ENCODE measurements around the gene ZNF423.

Gene ZNF423

DNA sequence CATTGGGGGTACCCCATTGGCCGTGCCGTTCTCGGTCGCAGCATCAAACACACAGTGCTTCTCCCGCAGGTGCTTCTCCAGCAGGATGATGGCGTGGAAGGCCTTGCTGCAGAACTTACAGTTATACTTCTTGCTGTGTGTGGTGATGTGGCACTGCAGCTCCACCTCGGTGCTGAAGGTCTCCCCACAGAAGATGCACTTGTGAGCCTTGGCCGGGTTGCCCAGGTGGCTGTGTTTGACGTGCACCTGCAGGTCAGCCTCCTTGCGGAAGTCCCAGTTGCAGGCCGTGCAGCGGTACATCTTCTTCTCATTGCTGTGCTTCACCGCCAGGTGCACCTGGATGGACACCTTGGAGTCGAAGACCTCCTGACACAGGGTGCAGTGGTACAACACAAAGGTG, 219.3 kb downstream of the ZNF423 start:
- DNase-seq: no peak

DNA sequence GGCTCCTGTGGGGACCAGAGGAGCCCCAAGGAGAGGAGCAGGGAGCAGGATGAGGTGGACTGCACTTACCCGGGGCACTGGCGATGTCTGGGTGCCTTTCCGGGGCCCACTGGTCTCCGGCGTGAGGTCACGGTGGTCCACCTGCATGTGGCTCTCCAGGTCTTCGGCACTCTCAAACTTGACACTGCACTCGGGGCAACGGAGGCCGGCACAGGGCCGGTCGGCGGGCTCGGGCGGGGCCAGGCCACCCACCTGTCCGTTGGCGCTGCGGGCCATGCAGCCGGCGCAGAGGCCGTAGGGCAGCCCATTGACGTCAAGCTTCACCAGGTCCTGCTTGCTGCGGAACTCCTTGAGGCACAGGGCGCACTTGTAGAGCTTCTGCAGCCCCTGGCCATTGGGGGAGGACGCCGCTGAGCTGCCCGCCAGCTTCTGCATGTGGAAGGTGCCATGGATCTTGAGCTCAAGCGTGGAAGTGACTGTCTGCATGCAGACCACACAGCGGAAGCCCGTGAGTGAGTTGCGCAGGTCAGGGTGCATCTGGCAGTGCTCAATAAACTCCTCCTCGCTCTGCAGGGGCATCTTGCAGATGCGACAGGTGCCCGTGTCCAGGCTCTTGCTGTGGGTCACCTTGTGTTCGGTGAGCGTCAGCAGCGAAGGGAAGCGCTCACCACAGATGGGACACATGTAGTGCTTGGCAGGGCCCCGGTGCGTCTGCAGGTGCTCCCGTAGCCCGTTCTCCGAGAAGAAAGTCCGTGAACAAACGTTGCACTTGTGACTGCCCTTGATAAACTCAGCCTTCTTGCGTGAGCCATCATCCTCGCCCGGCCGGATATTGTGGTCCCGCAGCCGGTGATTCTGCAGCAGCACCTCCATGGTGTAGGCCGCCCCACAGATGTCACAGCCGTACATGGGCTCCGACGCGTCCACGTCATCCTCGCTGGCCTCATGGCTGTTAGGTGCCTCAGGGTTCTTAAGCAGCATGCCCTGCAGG, 220.0 kb downstream of the ZNF423 start:
- no peak for DNase-seq

DNA sequence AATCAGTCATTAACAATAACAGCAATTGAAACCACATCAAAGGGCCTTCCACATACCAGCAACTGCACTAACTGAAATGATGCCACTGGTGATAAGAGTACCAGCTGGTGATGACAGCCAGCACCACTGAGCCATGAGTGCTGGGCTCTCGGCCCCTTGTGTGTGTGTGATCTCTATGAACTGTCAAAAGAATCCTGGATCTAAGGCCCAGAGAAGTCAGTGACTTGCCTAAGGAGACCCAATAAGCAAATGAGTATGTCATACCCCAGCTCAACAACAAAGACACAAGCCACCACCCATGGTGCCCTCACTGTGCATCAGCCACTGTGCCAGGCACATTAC, 220.9 kb downstream of the ZNF423 start:
- no peak for DNase-seq

DNA sequence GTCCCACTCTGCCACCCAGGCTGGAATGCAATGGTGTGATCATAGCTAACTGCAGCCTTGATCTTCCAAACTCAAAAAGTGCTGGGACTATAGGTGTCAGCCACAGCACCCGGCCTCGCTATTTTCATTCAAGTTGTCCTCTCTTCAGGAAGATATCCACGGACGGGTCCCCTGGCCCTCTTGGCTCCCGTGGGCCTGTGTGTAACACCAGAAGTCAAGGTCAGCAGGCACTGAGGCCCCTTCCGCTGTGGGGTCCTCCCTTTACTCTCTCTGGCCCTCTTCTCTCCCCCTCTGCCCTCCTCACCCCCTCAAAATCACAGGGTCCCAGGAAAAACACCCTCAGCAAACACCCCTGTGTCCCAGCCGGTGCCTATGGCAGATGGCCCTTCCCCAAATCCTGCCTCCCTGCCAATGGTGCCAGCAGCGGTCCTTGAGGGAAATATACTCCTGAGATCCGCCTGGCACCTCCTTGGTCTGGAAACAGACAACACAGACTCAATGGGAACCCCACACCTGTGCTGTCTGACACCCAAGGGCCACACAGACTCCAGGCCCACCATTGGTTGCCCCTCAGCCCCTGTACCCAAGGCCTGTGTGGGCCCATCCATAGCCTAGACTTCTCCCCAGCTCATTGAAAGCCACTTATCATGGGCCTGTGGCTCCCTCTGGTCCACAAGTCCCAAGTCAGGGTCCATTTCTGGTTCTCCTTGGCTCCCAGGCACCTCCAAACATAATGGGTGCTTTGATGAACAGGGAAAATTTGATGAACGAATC, 221.5 kb downstream of the ZNF423 start:
- DNase-seq: no peak

DNA sequence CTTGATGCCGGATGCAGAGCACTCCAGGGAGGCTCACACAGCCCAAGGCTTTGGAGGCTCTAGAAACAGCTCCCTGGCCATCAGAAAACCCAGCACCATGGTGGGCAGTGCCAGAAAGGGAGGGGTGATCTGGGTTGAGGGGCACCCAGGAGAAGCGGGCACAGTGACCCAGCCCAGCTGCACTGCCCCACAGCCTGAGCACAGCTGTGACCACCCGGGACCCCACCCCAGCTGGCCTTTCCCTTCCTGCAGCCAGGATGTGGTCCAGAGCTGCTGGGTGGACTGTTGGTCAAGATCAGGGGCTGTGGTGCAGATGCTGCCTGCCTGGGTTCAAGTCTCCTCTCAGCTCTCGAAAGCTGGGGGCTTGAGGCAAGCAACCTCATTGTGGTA, 223.1 kb downstream of the ZNF423 start:
- no peak for DNase-seq

DNA sequence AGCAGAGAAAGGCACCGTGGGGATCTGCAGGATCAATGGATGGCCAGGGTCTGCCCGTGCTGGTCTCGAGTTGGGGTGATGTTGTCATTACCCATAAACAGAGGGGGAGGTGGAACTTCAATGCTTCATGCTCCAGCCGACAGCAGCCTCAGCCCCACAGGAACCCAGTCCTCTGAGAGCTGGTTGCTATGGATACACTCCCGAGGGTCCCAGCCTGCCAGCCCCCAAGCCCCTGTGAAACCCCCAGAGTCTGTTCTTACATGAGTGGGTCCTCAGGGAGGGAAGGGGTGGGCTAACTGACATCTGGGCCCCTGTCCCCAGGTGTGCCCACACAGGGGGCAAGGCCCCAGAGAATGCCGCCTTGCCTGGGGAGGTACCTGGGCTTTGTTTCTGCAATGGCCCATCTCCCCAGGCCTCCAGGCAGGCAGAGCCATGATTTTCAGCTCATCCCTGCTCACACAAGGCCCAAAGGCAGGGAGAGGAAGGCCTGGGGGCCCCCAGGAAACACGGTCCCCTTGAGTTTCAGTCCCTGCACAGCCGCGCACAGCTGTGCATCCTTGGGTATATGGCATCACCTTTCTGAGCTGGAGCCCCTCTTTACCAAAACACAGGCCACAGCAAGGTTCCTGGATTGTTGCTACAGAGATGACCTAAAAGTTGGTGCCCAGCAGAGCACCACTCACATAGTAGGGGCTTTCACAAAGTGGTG, 223.7 kb downstream of the ZNF423 start:
- DNase-seq: no peak

DNA sequence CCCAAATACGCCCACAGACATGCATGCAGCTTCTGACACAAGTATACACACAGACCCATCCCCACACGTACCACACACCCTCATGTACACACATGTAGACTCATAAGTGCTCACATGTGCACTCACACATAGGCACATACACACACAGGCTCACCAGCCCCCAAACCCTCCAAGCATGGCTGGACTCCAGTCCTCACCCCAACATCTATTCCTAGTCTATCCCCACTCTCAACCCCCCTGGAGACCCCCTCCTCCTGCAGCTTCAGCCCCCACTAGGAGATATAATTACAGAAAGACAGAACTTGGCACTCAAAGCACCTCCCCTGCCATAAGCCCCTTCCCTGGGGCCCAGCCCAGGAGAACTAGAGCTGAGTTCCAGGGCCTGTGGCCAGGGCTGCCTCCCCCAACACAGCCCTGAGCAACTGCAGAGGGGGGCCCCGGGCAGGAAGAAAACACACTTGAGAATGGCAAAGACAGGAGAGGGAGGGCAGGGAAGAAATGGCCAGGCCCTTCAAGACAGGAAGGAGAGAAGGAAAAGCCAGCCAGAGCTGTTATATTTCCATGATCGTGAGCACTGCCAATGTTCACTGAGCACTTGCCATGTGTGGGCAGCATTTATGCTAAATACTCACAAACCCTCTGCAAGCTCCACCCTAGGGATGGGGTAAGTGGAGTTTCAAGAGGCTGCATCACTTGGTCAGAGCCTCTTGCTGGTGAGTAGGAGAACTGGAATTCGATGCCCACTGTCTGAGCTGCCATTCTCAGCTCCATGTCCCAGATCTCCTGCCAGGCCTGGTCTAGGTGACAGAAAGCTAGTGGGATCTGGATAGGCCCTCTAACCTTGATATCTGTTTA, 224.5 kb downstream of the ZNF423 start:
- no peak for DNase-seq

DNA sequence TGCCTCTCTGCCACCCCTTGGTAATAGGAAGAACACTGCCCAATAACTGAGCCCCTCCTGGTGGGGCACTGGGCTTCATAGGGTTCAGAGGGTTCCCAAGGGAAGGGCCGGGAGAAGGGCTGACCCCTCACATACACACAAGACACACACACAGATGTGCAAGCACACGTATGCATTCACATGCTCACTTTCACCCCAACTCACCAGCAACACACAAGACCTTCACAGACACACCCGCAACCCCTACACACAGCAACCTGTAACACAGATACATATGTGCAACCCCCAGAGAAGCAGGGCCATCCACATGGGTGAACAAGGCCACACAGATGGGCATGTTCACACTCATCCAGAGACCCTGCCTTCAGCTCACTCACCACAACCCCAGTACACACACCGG, 225.1 kb downstream of the ZNF423 start:
- no peak for DNase-seq

DNA sequence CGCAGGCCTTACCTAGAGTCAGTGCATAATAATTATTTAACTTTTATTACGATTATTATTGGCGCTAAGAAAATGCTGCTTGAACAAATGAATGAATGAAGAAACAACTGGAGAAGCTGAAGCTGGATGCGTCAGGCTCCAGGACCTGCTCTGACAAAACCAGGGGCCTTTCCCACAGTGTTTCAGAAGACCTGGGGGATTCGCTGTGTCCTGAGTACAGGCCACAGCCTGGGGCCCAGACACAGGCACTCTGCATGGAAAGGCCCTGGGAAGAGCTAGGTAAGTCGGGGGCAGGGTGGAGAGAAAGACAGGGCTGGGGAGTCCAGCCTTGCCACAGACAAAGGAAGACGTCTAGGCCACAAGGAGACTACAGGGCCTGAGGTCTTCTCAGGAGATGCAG, 226.1 kb downstream of the ZNF423 start:
- DNase-seq: no peak

DNA sequence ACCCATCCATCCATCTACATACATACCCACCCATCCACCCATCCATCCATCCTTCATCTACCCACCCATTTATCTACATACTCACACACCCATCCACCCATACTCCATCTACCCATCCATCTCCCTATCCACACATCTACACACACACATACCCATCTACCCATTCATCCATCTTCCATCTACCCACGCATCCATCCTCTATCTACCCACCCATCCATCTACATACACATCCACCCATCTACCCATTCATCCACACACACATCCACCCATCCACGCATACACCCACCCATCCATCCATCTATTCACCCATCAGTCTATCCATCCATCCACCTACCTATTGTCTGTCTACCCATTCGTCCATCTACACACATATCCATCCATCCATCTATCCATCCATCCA, 227.8 kb downstream of the ZNF423 start:
- no peak for DNase-seq

DNA sequence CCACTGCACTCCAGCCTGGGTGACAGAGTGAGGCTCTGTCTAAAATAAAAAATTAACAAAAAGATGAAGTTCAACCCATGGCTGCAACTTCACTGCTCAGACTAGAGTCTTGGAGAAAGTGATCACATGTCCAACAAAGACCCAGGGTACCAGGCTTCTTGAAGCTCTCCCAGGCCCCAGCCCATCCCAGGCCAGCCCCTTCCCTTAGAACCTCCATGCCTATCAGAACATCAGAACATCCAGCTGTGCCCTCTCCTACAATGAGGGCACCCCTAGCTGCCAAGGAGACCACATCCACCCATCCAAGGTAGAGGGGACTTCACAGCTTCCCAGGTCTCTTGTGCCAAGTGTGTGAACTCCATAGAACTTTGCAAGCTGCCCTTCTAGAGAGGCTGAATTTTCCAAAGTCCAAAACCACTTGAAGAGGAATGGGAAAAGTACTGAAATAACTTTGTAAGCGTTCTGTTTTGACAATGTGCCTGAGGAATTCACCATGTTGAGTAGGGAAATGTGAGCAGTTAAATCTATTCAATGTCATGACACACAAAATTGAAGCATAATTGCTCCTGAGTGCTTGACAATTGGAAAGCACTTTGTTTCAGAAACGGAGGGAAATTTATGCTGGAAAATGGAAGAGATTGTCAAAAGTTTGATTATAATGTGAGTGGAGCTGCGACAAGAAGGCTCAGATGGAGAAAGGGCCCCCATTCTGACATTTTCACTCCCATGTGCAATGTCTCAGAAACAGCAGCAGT, 230.4 kb downstream of the ZNF423 start:
- no peak for DNase-seq

DNA sequence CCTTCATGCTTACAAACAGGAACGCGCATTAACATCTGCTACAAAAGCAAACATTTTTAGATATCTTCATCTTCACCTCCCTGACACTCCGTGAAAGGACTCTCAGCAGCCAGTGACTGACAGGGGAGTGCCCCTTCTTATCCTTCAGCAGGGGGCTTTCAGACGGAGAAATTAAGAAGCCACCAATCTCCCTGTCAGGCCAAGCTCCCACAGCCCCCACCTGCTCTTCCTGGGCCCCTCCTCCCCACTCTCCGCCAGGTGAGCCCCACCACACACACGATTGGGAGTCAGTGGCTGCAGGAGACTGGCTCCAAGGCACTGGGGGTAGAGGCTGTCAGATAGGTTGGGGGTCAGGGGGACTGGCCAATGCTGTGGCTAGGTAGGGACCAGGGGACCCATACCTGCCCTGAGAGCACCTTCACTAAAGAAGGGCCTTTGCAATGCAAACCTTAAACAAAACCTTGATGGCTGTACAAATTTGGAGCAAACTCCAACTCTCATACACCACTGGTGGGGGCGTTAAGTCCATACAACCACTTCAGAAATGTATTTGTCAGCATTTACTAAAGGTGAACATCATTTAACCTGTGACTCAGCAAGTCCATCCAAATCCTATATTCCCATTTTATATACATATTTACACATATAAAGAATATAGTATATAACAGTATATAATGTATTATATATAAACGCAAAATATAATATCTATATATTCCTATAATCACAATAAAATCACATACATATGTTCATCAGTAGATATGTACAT, 232.2 kb downstream of the ZNF423 start:
- no peak for DNase-seq

DNA sequence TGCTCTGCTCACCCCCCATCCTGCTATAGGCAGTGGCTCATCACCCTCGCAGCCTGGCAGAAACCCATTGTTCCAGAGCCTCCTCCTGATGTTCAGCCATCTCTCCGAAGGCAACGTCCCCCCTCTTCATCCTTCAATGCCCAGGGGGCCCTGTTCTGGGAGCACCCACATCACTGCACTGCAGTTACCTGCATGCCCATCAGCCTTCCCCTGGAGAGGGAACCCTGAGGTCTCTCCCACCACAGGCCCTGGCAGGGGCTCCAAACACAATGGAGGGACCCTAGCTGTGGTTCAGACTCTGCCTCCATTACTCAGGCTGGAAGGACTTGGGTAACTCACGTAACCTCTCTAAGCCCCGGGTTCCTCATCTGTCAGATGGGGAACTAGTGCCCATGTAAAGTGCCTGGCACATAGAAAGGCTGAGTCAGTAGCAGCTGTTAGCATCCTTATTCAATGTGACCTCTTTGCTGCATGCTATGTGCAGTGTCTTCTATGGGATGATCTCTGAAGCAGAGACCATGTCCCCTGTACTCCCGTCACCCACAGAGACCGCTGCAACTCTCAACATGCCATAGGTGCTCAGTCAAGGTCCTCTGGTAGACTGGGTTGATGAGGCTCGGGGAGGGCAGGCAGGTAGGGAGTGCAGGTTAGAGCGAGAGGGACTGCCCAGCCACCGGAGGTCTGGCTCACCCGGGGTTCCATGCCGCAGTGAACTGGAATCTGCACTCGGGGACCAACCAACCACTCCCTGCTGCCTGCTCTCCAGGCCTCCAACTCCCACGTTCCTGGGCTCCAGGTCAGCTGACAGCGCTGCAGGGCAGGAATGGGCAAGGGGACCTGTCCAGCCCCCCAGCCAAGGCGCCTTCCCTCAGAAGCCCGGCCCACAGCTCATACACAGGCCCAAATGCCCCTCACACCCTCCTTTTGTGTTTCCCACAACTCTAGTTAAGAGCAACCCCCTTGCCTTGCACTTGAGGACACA, 233.2 kb downstream of the ZNF423 start:
- no peak for DNase-seq

DNA sequence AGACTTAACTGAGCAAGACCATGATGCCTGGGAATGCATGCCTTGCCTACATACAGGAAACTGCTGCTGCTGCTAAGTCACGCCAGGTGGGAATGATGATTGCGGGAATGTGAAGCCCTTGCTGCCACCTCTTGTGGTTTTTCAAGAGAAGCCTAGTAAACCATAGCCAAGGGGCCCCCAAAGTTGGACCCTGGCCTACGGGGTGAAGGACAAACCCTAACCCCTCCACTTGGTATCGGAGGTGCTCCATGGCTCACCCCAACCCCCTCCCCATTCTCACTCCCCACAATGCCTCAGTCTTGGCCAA, 233.9 kb downstream of the ZNF423 start:
- DNase-seq: no peak

DNA sequence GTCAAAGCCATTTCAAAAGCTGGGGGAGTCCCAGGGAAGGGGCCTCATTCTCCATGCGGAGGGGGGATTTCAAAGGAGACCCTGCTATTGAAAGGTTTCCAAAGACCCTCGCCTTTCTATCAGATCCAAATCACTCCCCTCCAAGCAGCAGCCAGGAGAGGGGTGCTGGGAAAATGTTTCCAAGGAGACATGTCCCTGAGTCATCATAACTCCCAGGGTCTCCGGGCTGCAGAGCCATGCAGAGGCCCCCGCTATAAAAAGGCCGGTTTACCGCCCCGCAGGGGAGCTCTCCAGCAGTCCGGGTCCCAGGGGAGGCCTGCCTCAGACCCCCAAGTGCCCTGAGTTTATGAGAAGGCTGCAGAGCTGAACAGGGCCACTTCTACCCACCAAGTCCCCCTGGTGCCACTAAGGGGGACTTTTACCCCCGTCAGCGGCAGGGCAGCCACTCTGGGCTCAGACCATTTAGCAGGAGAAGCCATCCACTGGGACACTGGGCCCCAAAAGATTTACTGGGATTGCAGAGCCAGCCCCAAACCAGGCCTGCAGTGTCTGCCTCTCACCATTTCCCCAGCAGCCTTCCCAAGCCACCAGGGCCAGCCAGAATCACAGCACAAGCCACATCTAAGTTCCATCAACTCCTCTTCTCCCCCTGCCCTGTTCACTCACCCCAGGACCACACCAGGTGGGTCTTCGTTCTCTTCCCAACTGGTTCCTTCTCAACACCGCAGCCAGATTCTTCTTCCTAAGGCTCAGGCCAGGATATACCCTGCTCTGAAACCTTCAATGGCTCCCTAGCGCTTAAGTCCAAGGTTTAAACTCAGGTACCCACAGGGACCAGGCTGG, 234.4 kb downstream of the ZNF423 start:
- no peak for DNase-seq

DNA sequence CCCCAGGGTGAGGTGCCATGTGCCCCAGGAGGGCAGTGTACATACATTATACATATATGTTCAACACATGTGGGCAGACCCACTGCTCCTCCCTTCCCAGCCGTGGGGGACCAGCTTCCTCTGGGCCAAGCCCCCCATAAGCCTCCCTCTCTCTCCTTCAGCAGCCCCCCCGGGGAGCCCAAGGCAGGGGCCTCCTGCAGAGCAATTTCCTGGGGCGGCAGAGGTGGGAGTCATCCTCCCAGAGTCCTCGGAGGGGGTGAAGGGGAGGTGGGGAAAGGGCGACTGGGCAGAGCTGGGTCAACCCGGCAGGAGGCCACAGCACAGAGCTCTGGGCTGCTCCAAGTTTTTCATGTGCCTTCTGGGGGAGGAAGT, 235.1 kb downstream of the ZNF423 start:
- no peak for DNase-seq

DNA sequence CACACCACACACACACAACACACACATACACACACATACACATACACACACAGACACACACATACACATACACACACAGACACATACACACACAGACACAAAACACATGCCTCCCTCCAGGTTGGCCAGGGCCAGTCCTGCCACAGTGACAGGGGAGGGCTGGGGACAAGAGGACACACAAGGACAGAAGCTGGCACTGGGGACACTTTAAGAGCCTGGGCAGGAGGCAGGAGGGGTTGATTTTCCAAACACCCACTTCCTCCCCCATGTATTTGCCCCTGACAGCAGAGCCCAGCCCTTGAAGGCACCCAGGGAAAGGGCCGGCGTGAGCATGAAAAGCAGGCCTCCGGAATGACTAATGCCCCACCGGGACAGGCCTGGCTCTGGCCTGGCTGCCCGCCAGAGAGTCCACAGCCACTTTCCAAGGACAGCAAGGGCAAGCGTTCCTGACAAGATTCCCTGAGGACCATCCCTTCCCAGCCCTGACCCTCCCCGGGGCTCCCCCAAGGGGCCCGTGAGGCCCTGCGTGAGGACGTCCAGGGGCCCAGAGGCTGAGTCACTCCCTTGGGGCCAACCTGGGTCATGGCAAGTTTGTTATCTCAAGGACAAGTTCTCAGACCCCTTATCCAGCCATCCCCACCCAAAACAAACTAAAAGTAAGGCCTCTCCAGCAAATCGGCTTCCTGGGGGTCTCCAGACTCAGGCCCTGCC, 235.6 kb downstream of the ZNF423 start:
- DNase-seq: no peak

DNA sequence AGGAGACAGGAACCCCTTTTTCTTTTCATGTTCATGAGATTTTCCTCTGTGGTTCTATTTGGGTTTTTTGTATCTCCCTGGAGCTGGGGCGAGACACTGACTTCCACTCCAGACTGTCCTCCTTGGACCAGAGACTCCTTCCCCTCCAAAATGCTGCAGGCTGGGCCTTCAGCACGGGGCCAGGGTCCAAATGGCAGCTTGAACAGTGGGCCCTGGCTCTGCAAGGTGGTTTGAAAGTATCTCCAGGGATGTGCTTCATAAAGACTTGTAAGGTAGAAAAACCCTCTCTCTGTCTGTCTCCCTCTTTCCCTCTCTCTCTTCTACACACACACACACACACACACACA, 236.1 kb downstream of the ZNF423 start:
- DNase-seq: no peak

DNA sequence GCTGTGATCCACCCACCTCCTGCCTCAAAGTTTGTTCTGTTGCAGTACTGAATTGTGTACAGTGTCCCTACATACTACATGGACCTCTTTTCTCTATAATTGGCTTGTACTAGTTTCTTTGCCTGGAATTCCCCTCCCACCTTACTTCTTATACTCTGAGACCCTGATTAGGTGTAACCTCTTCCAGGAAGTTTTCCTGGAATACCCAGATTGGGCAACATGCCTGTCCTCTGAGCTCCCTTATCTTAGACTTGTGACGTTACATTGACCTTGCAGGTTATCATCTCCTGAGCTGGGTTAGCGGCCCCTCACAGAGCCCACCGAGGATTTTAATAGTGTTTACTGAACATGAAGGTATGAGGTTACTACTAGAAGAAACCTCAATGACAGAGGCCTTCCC, 237.0 kb downstream of the ZNF423 start:
- DNase-seq: no peak

All from NCI-H1436 (cell line).